KMS-11 (cell line): ENCODE measurements around the gene KRT7.

Experiments used
- H2AFZ ChIP-seq: fragments of 200-600 bp; sonication (generic); 2 replicates; pipeline ENCODE4 v1.6.1; 2016; ENCODE audit warnings: antibody characterized with exemption, mixed run types, low read depth
- H3K27ac ChIP-seq: fragments of 200-600 bp; sonication (generic); 2 replicates; pipeline ENCODE4 v1.6.1; 2016; ENCODE audit warnings: mild to moderate bottlenecking, mixed run types
- H3K27me3 ChIP-seq: fragments of 200-600 bp; sonication (generic); 2 replicates; pipeline ENCODE4 v1.6.1; 2017; ENCODE audit warnings: mild to moderate bottlenecking, low read depth, mixed run types, moderate library complexity; ENCODE audit not compliant: insufficient read depth
- H3K36me3 ChIP-seq: fragments of 200-600 bp; sonication (generic); 2 replicates; pipeline ENCODE4 v1.6.1; 2017; ENCODE audit warnings: mild to moderate bottlenecking, mixed run types; ENCODE audit not compliant: insufficient read depth
- H3K4me1 ChIP-seq: fragments of 200-600 bp; sonication (generic); 2 replicates; pipeline ENCODE4 v1.6.1; 2016; ENCODE audit warnings: mild to moderate bottlenecking, low read depth, mixed run types; ENCODE audit not compliant: poor library complexity, severe bottlenecking
- H3K4me2 ChIP-seq: fragments of 200-600 bp; sonication (generic); 2 replicates; pipeline ENCODE4 v1.7.0; 2016; ENCODE audit warnings: mild to moderate bottlenecking, mixed run types
- H3K4me3 ChIP-seq: fragments of 200-600 bp; sonication (generic); IDR thresholded peaks from 2 replicates; pipeline ENCODE4 v1.6.1; 2017; ENCODE audit warnings: low read depth, low read length, mixed read lengths; ENCODE audit not compliant: insufficient read depth
- H3K79me2 ChIP-seq: fragments of 200-600 bp; sonication (generic); 2 replicates; pipeline ENCODE4 v1.6.1; 2016; ENCODE audit warnings: low read depth, mixed run types; ENCODE audit not compliant: insufficient read depth
- H3K9ac ChIP-seq: fragments of 200-600 bp; sonication (generic); 2 replicates; pipeline ENCODE4 v1.6.1; 2016; ENCODE audit warnings: mild to moderate bottlenecking, mixed run types
- H4K20me1 ChIP-seq: fragments of 200-600 bp; sonication (generic); 2 replicates; pipeline ENCODE4 v1.6.1; 2016; ENCODE audit warnings: mild to moderate bottlenecking, mixed run types; ENCODE audit not compliant: insufficient read depth
- CTCF ChIP-seq: fragments of 200-600 bp; sonication (generic); conservative IDR thresholded peaks from 2 replicates; pipeline ENCODE4 v1.6.1; 2017; ENCODE audit warnings: low read depth, mild to moderate bottlenecking, antibody characterized with exemption, low read length, moderate library complexity, mixed read lengths

Gene KRT7

GRCh38 chr12:52188658-52189057, 44.4 kb upstream of the KRT7 start:
- Histone ChIP-seq H3K36me3 (no peaks in the 10 kb centered on the region), H3K4me2 (no peak overlapping the region), H3K27ac (no peak overlapping the region), H3K9ac (no peak overlapping the region), H3K27me3 (no peaks in the 10 kb centered on the region), H3K4me1 (peaks cover 10% of the 10 kb centered on the region), H3K79me2 (no peaks in the 10 kb centered on the region), H4K20me1 (no peaks in the 10 kb centered on the region), H2AFZ (no peak overlapping the region), H3K4me3 (no peak overlapping the region)
- no peak for TF ChIP-seq CTCF

GRCh38 chr12:52189376-52190174, 43.5 kb upstream of the KRT7 start:
- Histone ChIP-seq H2AFZ (no peak overlapping the region), H4K20me1 (no peaks in the 10 kb centered on the region), H3K36me3 (no peaks in the 10 kb centered on the region), H3K9ac (no peak overlapping the region), H3K79me2 (no peaks in the 10 kb centered on the region), H3K27ac (no peak overlapping the region), H3K27me3 (no peaks in the 10 kb centered on the region), H3K4me3 (no peak overlapping the region), H3K4me2 (no peak overlapping the region), H3K4me1 (peaks cover 10% of the 10 kb centered on the region)
- no peak for TF ChIP-seq CTCF

- H3K36me3 ChIP-seq = no peaks in the 10 kb centered on the region
- no peak overlapping the region for H3K4me2 ChIP-seq
- no peaks in the 10 kb centered on the region for H4K20me1 ChIP-seq
- H3K9ac ChIP-seq = no peak overlapping the region
- H3K4me1 ChIP-seq = peaks cover 10% of the 10 kb centered on the region
- no peak for TF ChIP-seq CTCF
- H3K27ac ChIP-seq = no peak overlapping the region
- H3K4me3 ChIP-seq = no peak overlapping the region
- no peaks in the 10 kb centered on the region; the same call in 1 of the 2 replicates for H3K27me3 ChIP-seq
- H2AFZ ChIP-seq = no peak overlapping the region
- no peaks in the 10 kb centered on the region for H3K79me2 ChIP-seq
Observed at GRCh38 chr12:52190860-52191729, 41.9 kb upstream of the KRT7 start.

- no peaks in the 10 kb centered on the region for H3K36me3 ChIP-seq
- no peaks in the 10 kb centered on the region; the same call in 1 of the 2 replicates for H3K27me3 ChIP-seq
- no peak within 1 kb of the TSS for H3K4me2 ChIP-seq
- H3K27ac ChIP-seq = no peak within 1 kb of the TSS
- no peak for TF ChIP-seq CTCF
- no peak within 1 kb of the TSS for H2AFZ ChIP-seq
- H3K4me1 ChIP-seq = peaks cover 10% of the 10 kb centered on the region
- H3K79me2 ChIP-seq = no peaks in the 10 kb centered on the region
- no peaks in the 10 kb centered on the region for H4K20me1 ChIP-seq
- H3K4me3 ChIP-seq = no peak within 1 kb of the TSS
- H3K9ac ChIP-seq = no peak within 1 kb of the TSS
Observed at GRCh38 chr12:52191841-52192791, 40.9 kb upstream of the KRT7 start, which contains the start of gene KRT80. Gene KRT80, minus strand, starts transcription at chr12:52192014. Its CDS starts 112 bp downstream, at chr12:52191902.
